ENCODE results near the gene CLDN16.

DNA sequence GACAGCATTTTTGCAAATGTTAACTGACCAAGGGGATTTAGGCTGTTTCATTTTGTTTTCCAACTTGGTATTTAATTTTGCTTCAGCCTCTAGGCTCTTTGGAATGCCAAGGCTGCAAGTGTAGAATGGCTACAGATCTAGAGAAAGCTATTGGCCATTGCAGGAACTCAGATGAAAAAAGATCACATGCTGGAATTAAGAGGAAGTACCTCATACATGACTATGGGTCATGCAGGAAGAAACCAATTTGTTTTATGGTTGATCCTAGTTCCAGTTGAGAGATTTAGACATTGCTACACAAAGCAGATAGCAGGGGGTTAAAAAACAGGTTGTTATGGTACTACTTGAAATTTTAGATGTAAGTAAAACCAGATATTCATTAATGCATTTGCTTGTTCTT, 12.7 kb upstream of the CLDN16 start:
- TF ChIP-seq, protein P1, sequence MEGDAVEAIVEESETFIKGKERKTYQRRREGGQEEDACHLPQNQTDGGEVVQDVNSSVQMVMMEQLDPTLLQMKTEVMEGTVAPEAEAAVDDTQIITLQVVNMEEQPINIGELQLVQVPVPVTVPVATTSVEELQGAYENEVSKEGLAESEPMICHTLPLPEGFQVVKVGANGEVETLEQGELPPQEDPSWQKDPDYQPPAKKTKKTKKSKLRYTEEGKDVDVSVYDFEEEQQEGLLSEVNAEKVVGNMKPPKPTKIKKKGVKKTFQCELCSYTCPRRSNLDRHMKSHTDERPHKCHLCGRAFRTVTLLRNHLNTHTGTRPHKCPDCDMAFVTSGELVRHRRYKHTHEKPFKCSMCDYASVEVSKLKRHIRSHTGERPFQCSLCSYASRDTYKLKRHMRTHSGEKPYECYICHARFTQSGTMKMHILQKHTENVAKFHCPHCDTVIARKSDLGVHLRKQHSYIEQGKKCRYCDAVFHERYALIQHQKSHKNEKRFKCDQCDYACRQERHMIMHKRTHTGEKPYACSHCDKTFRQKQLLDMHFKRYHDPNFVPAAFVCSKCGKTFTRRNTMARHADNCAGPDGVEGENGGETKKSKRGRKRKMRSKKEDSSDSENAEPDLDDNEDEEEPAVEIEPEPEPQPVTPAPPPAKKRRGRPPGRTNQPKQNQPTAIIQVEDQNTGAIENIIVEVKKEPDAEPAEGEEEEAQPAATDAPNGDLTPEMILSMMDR (IDR thresholded peaks at IDR 0.05; ENCODE audit: low read depth, low read length) = no peak
- TF ChIP-seq POLR2A (IDR thresholded peaks at IDR 0.05; ENCODE audit: extremely low read depth, insufficient read length) (no peak), MYC (IDR thresholded peaks at IDR 0.05; ENCODE audit: low read depth, low read length) (no peak)
- TF ChIP-seq, protein P2, sequence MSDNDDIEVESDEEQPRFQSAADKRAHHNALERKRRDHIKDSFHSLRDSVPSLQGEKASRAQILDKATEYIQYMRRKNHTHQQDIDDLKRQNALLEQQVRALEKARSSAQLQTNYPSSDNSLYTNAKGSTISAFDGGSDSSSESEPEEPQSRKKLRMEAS (IDR thresholded peaks at IDR 0.05; ENCODE audit: low read depth, low read length) = 0 out of 2 replicates have a peak, but pooled peaks have one; percentile 38

Data from NB4 (cell line).